ENCODE data around the gene IAPP. TPM values are rescaled to one million over a fixed set of nuclear protein-coding genes. Genes with fewer than 3 reads are reported as not detected.
"Not testable (repeated sequence)": the region's sequence is repeated elsewhere in the genome, so short reads cannot be mapped to it uniquely, and the experiment has no call there.

IAPP gene
- total and polyA plus RNA-seq, 4 donors: 0.01 TPM; not detected in 3

GRCh38 chr12:21354641-21355040 is 18.1 kb upstream of the IAPP start:
- Histone ChIP-seq H3K27ac (ENCODE audit: low read depth in 1 of 2, low read length in 1 of 2) (no peak overlapping the region), H3K27me3 (ENCODE audit: control insufficient read depth in 3 of 3, insufficient read depth in 3 of 3, low read length in 2 of 3) (no peaks in the 10 kb centered on the region), H3K36me3 (ENCODE audit: control insufficient read depth in 4 of 4, insufficient read depth in 4 of 4, low read length in 4 of 4) (no peaks in the 10 kb centered on the region), H3K9ac (ENCODE audit: insufficient read depth in 1 of 2, low read length in 2 of 2) (no peak overlapping the region), H3K4me3 (no peak overlapping the region), H3K9me3 (ENCODE audit: control insufficient read depth in 4 of 4, insufficient read depth in 3 of 4, low read length in 3 of 4) (no peaks in the 10 kb centered on the region), H3K4me1 (ENCODE audit: control insufficient read depth in 5 of 5, insufficient read depth in 5 of 5, low read length in 5 of 5) (no peaks in the 10 kb centered on the region)
- DNase-seq (no peak), ATAC-seq (ENCODE audit: insufficient read depth, low FRiP score) (no peak)
- WGBS, 2 donors: 81 to 97% methylated on average over 1 of the region's 1 CpG
- TF ChIP-seq, protein P1, sequence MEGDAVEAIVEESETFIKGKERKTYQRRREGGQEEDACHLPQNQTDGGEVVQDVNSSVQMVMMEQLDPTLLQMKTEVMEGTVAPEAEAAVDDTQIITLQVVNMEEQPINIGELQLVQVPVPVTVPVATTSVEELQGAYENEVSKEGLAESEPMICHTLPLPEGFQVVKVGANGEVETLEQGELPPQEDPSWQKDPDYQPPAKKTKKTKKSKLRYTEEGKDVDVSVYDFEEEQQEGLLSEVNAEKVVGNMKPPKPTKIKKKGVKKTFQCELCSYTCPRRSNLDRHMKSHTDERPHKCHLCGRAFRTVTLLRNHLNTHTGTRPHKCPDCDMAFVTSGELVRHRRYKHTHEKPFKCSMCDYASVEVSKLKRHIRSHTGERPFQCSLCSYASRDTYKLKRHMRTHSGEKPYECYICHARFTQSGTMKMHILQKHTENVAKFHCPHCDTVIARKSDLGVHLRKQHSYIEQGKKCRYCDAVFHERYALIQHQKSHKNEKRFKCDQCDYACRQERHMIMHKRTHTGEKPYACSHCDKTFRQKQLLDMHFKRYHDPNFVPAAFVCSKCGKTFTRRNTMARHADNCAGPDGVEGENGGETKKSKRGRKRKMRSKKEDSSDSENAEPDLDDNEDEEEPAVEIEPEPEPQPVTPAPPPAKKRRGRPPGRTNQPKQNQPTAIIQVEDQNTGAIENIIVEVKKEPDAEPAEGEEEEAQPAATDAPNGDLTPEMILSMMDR (IDR thresholded peaks at IDR 0.05; ENCODE audit: control extremely low read depth, extremely low read depth): no peak

DNA sequence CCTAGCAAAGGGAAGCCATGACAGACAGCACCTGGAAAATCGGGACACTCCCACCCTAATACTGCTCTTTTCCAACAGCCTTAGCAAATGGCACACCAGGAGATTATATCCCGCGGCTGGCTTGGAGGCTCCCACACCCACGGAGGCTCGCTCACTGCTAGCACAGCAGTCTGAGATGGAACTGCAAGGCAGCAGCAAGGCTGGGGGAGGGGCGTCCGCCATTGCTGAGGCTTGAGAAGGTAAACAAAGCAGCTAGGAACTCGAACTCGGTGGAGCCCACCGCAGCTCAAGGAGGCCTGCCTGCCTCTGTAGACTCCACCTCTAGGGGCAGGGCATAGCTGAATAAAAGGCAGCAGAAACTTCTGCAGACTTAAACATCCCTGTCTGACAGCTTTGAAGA is 12.1 kb upstream of the IAPP start:
- 82 to 85% methylated on average over 10 of the region's 10 CpGs for WGBS, 2 donors
- ATAC-seq (ENCODE audit: insufficient read depth, low FRiP score); H3K27me3 ChIP-seq (ENCODE audit: control insufficient read depth in 3 of 3, insufficient read depth in 3 of 3, low read length in 2 of 3); H3K4me3 ChIP-seq; H3K9ac ChIP-seq (ENCODE audit: insufficient read depth in 1 of 2, low read length in 2 of 2); H3K36me3 ChIP-seq (ENCODE audit: control insufficient read depth in 4 of 4, insufficient read depth in 4 of 4, low read length in 4 of 4); H3K9me3 ChIP-seq (ENCODE audit: control insufficient read depth in 4 of 4, insufficient read depth in 3 of 4, low read length in 3 of 4); H3K27ac ChIP-seq (ENCODE audit: low read depth in 1 of 2, low read length in 1 of 2); DNase-seq; H3K4me1 ChIP-seq (ENCODE audit: control insufficient read depth in 5 of 5, insufficient read depth in 5 of 5, low read length in 5 of 5): not testable (repeated sequence)

DNA sequence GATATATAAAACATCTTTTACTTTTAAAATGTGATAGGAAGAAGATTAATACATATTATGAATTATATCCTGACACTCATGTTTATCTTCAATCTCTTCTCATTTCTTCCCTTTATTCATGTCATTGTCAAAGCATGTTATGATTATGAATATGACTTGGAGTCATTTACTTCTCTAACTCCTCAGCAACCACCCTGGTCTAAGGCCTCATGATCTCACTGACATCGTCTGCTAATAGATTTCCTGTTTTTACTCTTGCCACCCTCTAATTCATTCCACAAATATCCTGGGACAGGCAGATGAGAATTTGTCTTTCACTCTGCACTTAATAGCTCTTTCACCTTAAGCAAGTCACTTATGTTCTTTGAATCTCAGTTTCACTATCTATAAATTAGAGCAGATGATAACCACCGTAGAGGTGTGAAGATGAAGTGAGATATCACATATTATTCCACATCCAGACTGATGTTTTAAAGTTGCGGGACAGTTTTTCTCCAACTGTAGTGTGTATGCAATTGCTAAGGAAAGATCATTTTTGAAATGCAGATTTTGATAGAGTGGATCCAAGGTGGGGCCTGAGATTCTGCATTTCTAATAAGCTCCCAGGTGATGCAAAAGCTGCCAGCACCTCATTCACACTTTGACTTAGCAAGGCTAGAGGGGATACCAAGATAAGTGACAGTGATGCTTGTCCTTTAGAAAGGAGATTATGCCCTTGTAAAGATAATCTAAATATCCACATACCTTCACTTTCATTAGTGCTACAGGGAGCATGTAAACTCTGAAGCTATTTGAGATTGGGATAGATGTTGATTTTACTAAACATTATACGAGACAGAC is 3.3 kb upstream of the IAPP start:
- ATAC-seq (ENCODE audit: insufficient read depth, low FRiP score): no peak
- H3K27me3 ChIP-seq (ENCODE audit: control insufficient read depth in 3 of 3, insufficient read depth in 3 of 3, low read length in 2 of 3): peaks cover 0 to 2% (median 0%) of the 10 kb centered on the region in 3 donors
- no peaks in the 10 kb centered on the region for H3K9me3 ChIP-seq (ENCODE audit: control insufficient read depth in 4 of 4, insufficient read depth in 3 of 4, low read length in 3 of 4)
- H3K27ac ChIP-seq (ENCODE audit: low read depth in 1 of 2, low read length in 1 of 2): no peak overlapping the region
- H3K4me1 ChIP-seq (ENCODE audit: control insufficient read depth in 5 of 5, insufficient read depth in 5 of 5, low read length in 5 of 5): no peaks in the 10 kb centered on the region
- DNase-seq: no peak
- no peak overlapping the region for H3K9ac ChIP-seq (ENCODE audit: insufficient read depth in 1 of 2, low read length in 2 of 2)
- TF ChIP-seq, protein P1 (IDR thresholded peaks at IDR 0.05; ENCODE audit: control extremely low read depth, extremely low read depth): no peak
- no peaks in the 10 kb centered on the region for H3K36me3 ChIP-seq (ENCODE audit: control insufficient read depth in 4 of 4, insufficient read depth in 4 of 4, low read length in 4 of 4)
- WGBS, 2 donors: 53 to 62% methylated on average over 4 of the region's 4 CpGs
- H3K4me3 ChIP-seq: no peak overlapping the region

- no peak for DNase-seq
- Histone ChIP-seq H3K9ac (ENCODE audit: insufficient read depth in 1 of 2, low read length in 2 of 2) (no peak overlapping the region), H3K27me3 (ENCODE audit: control insufficient read depth in 3 of 3, insufficient read depth in 3 of 3, low read length in 2 of 3) (peaks cover 0 to 2% (median 0%) of the 10 kb centered on the region in 3 donors), H3K4me1 (ENCODE audit: control insufficient read depth in 5 of 5, insufficient read depth in 5 of 5, low read length in 5 of 5) (no peaks in the 10 kb centered on the region), H3K36me3 (ENCODE audit: control insufficient read depth in 4 of 4, insufficient read depth in 4 of 4, low read length in 4 of 4) (no peaks in the 10 kb centered on the region), H3K27ac (ENCODE audit: low read depth in 1 of 2, low read length in 1 of 2) (no peak overlapping the region), H3K9me3 (ENCODE audit: control insufficient read depth in 4 of 4, insufficient read depth in 3 of 4, low read length in 3 of 4) (no peaks in the 10 kb centered on the region), H3K4me3 (no peak overlapping the region)
- ATAC-seq (ENCODE audit: insufficient read depth, low FRiP score): no peak
- TF ChIP-seq, protein P1 (IDR thresholded peaks at IDR 0.05; ENCODE audit: control extremely low read depth, extremely low read depth): no peak
- 86 to 89% methylated on average over 7 of the region's 7 CpGs for WGBS, 2 donors
These were observed 1.8 kb upstream of the IAPP start for GRCh38 chr12:21370845-21371449.

All from lung (tissue), 12 donors.